ENCODE data around the gene TCF7.

TCF7 gene

GRCh38 chr5:134106991-134107701 is 7.3 kb upstream of the TCF7 start:
- no CpG with 5 or more reads among the region's 10 CpGs for WGBS (ENCODE audit: extremely low coverage, insufficient coverage, low lambda C conversion rate)
- Histone ChIP-seq H3K23ac (ENCODE audit: low read length) (no peak overlapping the region), H3K4me1 (ENCODE audit: control insufficient read depth, low read depth, low read length) (peaks cover 19% of the 10 kb centered on the region), H3K36me3 (ENCODE audit: control insufficient read depth, insufficient read depth, low read length) (no peaks in the 10 kb centered on the region), H2BK15ac (replicated peaks; ENCODE audit: low read depth) (no peak overlapping the region), H3K4me2 (ENCODE audit: low read length) (no peak overlapping the region), H2BK5ac (ENCODE audit: low read length) (no peak overlapping the region), H3K79me2 (ENCODE audit: control insufficient read depth, insufficient read depth, low read length) (no peaks in the 10 kb centered on the region), H3K27me3 (ENCODE audit: insufficient read depth, low read length, poor library complexity) (no peaks in the 10 kb centered on the region), H3K9ac (ENCODE audit: low read length) (no peak overlapping the region), H3K18ac (ENCODE audit: low read length) (no peak overlapping the region), H4K8ac (ENCODE audit: low read depth, low read length) (no peak overlapping the region), H4K5ac (ENCODE audit: low read length) (no peak overlapping the region), H2BK120ac (ENCODE audit: low read depth, low read length) (no peak overlapping the region), H3K4me3 (ENCODE audit: low read length) (no peak overlapping the region), H2AK5ac (ENCODE audit: low read length) (no peak overlapping the region), H3K4ac (ENCODE audit: low read depth, low read length) (no peak overlapping the region), H3K79me1 (ENCODE audit: low read length) (no peaks in the 10 kb centered on the region), H3K56ac (ENCODE audit: low read length) (peak overlapping the region; percentile 30), H3K27ac (ENCODE audit: low read depth, low read length) (no peak overlapping the region)
- no peak for DNase-seq

GRCh38 chr5:134107779-134108178 is 6.7 kb upstream of the TCF7 start:
- Histone ChIP-seq H2BK120ac (ENCODE audit: low read depth, low read length) (no peak overlapping the region), H3K36me3 (ENCODE audit: control insufficient read depth, insufficient read depth, low read length) (no peaks in the 10 kb centered on the region), H2AK5ac (ENCODE audit: low read length) (no peak overlapping the region), H3K4me3 (ENCODE audit: low read length) (no peak overlapping the region), H3K18ac (ENCODE audit: low read length) (no peak overlapping the region), H3K23ac (ENCODE audit: low read length) (no peak overlapping the region), H3K56ac (ENCODE audit: low read length) (no peak overlapping the region), H3K79me1 (ENCODE audit: low read length) (no peaks in the 10 kb centered on the region), H2BK5ac (ENCODE audit: low read length) (no peak overlapping the region), H3K4ac (ENCODE audit: low read depth, low read length) (no peak overlapping the region), H3K4me2 (ENCODE audit: low read length) (no peak overlapping the region), H3K4me1 (ENCODE audit: control insufficient read depth, low read depth, low read length) (peaks cover 22% of the 10 kb centered on the region), H2BK15ac (replicated peaks; ENCODE audit: low read depth) (no peak overlapping the region), H3K9ac (ENCODE audit: low read length) (no peak overlapping the region), H4K8ac (ENCODE audit: low read depth, low read length) (no peak overlapping the region), H3K27me3 (ENCODE audit: insufficient read depth, low read length, poor library complexity) (no peaks in the 10 kb centered on the region), H3K79me2 (ENCODE audit: control insufficient read depth, insufficient read depth, low read length) (no peaks in the 10 kb centered on the region), H3K27ac (ENCODE audit: low read depth, low read length) (no peak overlapping the region), H4K5ac (ENCODE audit: low read length) (no peak overlapping the region)
- DNase-seq = no peak
- no CpG with 5 or more reads among the region's 3 CpGs for WGBS (ENCODE audit: extremely low coverage, insufficient coverage, low lambda C conversion rate)

GRCh38 chr5:134110382-134110781 is 4.1 kb upstream of the TCF7 start:
- no peaks in the 10 kb centered on the region for H3K27me3 ChIP-seq (ENCODE audit: insufficient read depth, low read length, poor library complexity)

DNA sequence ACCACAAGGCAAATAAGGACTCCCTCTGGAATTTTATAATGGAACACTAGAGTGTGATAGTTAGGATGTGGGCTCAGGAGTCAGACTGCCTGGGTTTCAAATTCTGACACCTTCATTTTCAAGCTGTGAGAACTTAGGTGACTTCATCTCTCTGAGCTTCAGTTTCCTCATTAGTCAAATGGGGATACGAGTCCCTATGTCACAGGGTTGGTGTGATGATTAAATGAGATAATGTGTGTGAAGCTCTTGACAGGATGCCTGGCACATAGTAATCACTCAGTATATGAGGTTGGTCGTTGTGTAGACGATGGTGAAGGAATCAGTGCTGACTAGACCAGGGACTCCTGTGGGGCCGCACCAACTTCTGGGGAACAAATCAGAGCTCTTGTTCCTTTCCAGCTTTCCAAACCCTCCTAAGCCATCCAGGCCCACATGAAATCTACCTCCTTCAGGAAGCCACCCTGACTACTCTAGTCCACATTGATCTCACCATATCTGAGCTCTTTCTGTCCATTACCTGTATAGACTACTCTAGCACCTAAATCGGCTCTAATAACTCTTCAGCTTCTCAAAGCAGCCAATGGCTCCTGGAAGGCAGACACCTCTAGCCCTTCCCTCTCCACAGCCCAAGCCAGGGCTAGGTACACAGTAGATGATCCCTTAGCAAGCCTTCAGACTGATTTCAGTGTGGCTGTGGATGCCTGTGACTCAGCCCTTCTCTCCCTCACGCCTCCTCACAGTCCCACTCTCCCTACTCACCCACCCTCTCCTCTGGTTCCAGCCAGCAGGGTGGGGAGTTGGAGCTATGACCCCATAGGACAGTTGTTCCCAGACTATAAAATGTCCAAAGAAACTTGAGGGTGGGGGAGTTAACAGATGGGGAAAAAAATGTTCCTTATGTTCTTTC is 2.5 kb upstream of the TCF7 start:
- peaks cover 7% of the 10 kb centered on the region for H3K79me1 ChIP-seq (ENCODE audit: low read length)
- H3K18ac ChIP-seq (ENCODE audit: low read length) = no peak overlapping the region
- no CpG with 5 or more reads among the region's 6 CpGs for WGBS (ENCODE audit: extremely low coverage, insufficient coverage, low lambda C conversion rate)
- H3K23ac ChIP-seq (ENCODE audit: low read length) = no peak overlapping the region
- no peak overlapping the region for H2BK5ac ChIP-seq (ENCODE audit: low read length)
- H2BK15ac ChIP-seq (replicated peaks; ENCODE audit: low read depth) = no peak overlapping the region
- no peaks in the 10 kb centered on the region for H3K36me3 ChIP-seq (ENCODE audit: control insufficient read depth, insufficient read depth, low read length)
- H3K9ac ChIP-seq (ENCODE audit: low read length) = no peak overlapping the region
- DNase-seq = peak; percentile 88
- peak overlapping the region; percentile 40 for H3K56ac ChIP-seq (ENCODE audit: low read length)
- H4K8ac ChIP-seq (ENCODE audit: low read depth, low read length) = no peak overlapping the region
- H3K27ac ChIP-seq (ENCODE audit: low read depth, low read length) = no peak overlapping the region
- peaks cover 12% of the 10 kb centered on the region for H3K79me2 ChIP-seq (ENCODE audit: control insufficient read depth, insufficient read depth, low read length)
- H4K5ac ChIP-seq (ENCODE audit: low read length) = no peak overlapping the region
- no peak overlapping the region for H2BK120ac ChIP-seq (ENCODE audit: low read depth, low read length)
- no peaks in the 10 kb centered on the region for H3K27me3 ChIP-seq (ENCODE audit: insufficient read depth, low read length, poor library complexity)
- no peak overlapping the region for H3K4me2 ChIP-seq (ENCODE audit: low read length)
- no peak overlapping the region for H2AK5ac ChIP-seq (ENCODE audit: low read length)
- H3K4ac ChIP-seq (ENCODE audit: low read depth, low read length) = no peak overlapping the region
- H3K4me1 ChIP-seq (ENCODE audit: control insufficient read depth, low read depth, low read length) = peaks cover 25% of the 10 kb centered on the region
- H3K4me3 ChIP-seq (ENCODE audit: low read length) = no peak overlapping the region

More at GRCh38 chr5:134110382-134110781, 4.1 kb upstream of the TCF7 start:
- H3K27ac ChIP-seq (ENCODE audit: low read depth, low read length) = no peak overlapping the region
- no peak overlapping the region for H3K56ac ChIP-seq (ENCODE audit: low read length)
- no peak overlapping the region for H4K8ac ChIP-seq (ENCODE audit: low read depth, low read length)
- WGBS (ENCODE audit: extremely low coverage, insufficient coverage, low lambda C conversion rate) = no CpG with 5 or more reads among the region's 10 CpGs
- H3K23ac ChIP-seq (ENCODE audit: low read length) = no peak overlapping the region
- H3K9ac ChIP-seq (ENCODE audit: low read length) = no peak overlapping the region
- no peak overlapping the region for H3K4me3 ChIP-seq (ENCODE audit: low read length)
- H3K4me1 ChIP-seq (ENCODE audit: control insufficient read depth, low read depth, low read length) = peaks cover 25% of the 10 kb centered on the region
- H2BK15ac ChIP-seq (replicated peaks; ENCODE audit: low read depth) = no peak overlapping the region
- no peak overlapping the region for H3K18ac ChIP-seq (ENCODE audit: low read length)
- no peak overlapping the region for H2AK5ac ChIP-seq (ENCODE audit: low read length)
- no peak for DNase-seq
- H3K4ac ChIP-seq (ENCODE audit: low read depth, low read length) = no peak overlapping the region
- no peaks in the 10 kb centered on the region for H3K79me1 ChIP-seq (ENCODE audit: low read length)
- H2BK120ac ChIP-seq (ENCODE audit: low read depth, low read length) = no peak overlapping the region
- H2BK5ac ChIP-seq (ENCODE audit: low read length) = no peak overlapping the region
- no peaks in the 10 kb centered on the region for H3K36me3 ChIP-seq (ENCODE audit: control insufficient read depth, insufficient read depth, low read length)
- H4K5ac ChIP-seq (ENCODE audit: low read length) = no peak overlapping the region
- H3K79me2 ChIP-seq (ENCODE audit: control insufficient read depth, insufficient read depth, low read length) = no peaks in the 10 kb centered on the region
- H3K4me2 ChIP-seq (ENCODE audit: low read length) = no peak overlapping the region

DNA sequence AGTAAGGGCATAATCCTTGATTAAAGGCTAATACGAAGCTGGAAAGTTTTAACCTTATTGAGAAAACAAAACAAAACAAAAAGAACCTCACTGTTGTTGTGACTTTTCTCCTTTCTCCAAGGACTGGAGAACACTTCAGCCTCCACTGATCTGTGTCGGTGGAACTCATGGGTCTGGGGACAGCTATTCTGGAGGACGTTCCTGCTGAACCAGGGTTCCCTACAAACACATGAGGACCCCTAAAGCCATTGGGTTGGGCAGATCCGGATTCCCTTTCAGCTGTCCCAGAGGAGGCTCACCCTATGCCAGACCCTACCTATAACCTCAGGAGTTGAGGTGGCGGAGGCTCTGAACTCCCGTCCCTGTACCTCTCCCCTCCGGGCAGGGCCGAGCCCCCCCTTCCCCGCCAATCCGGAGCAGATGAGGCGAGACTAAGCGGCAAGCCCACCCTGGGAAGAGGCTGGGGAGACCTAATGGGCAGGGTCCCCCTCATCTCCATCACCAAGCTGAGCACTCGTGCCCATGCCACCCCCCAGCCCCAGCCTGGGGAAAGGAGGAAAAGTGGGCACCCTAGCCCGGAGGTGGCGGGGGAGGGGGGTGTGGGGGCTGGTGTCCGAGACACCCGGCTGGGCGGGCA is 1.6 kb upstream of the TCF7 start:
- H3K18ac ChIP-seq (ENCODE audit: low read length) = peak overlapping the region; percentile 29
- no peak overlapping the region for H3K23ac ChIP-seq (ENCODE audit: low read length)
- no peak overlapping the region for H3K4ac ChIP-seq (ENCODE audit: low read depth, low read length)
- H3K79me1 ChIP-seq (ENCODE audit: low read length) = peaks cover 11% of the 10 kb centered on the region
- no peak overlapping the region for H2BK120ac ChIP-seq (ENCODE audit: low read depth, low read length)
- peak overlapping the region; percentile 79 for H3K56ac ChIP-seq (ENCODE audit: low read length)
- H3K9ac ChIP-seq (ENCODE audit: low read length) = peak overlapping the region; percentile 40
- no peak overlapping the region for H2BK5ac ChIP-seq (ENCODE audit: low read length)
- WGBS (ENCODE audit: extremely low coverage, insufficient coverage, low lambda C conversion rate) = no CpG with 5 or more reads among the region's 18 CpGs
- no peak overlapping the region for H3K4me2 ChIP-seq (ENCODE audit: low read length)
- no peaks in the 10 kb centered on the region for H3K27me3 ChIP-seq (ENCODE audit: insufficient read depth, low read length, poor library complexity)
- no peak overlapping the region for H2BK15ac ChIP-seq (replicated peaks; ENCODE audit: low read depth)
- H4K5ac ChIP-seq (ENCODE audit: low read length) = peak overlapping the region; percentile 29
- H3K4me3 ChIP-seq (ENCODE audit: low read length) = no peak overlapping the region
- H2AK5ac ChIP-seq (ENCODE audit: low read length) = peak overlapping the region; percentile 82
- H3K4me1 ChIP-seq (ENCODE audit: control insufficient read depth, low read depth, low read length) = peaks cover 22% of the 10 kb centered on the region
- peaks cover 12% of the 10 kb centered on the region for H3K79me2 ChIP-seq (ENCODE audit: control insufficient read depth, insufficient read depth, low read length)
- H3K27ac ChIP-seq (ENCODE audit: low read depth, low read length) = no peak overlapping the region
- DNase-seq = no peak
- no peak overlapping the region for H4K8ac ChIP-seq (ENCODE audit: low read depth, low read length)
- no peaks in the 10 kb centered on the region for H3K36me3 ChIP-seq (ENCODE audit: control insufficient read depth, insufficient read depth, low read length)
